Breast epithelium (tissue), 3 donors: ENCODE data around the gene TM9SF4.

Experiments
- CTCF ChIP-seq, 3 donors: fragments of 450-650 bp; IDR thresholded peaks; one replicate each; pipeline ENCODE4 v1.5.1; 2016 to 2017; ENCODE audit warnings: antibody characterized with exemption in 3 of 3, mild to moderate bottlenecking in 3 of 3, moderate library complexity in 3 of 3
- POLR2A ChIP-seq: fragments of 450-650 bp; IDR thresholded peaks from one replicate; pipeline ENCODE4 v1.6.1; 2016; ENCODE audit warnings: antibody characterized with exemption, mild to moderate bottlenecking, moderate library complexity
- POLR2AphosphoS5 ChIP-seq, 3 donors: sonication (generic); formaldehyde crosslinking; IDR thresholded peaks; one replicate each; pipeline ENCODE4 v1.6.1; 2017; ENCODE audit warnings: antibody characterized with exemption in 3 of 3

- TF ChIP-seq CTCF (IDR thresholded peaks at IDR 0.05) (no peak), POLR2A (no peak), POLR2AphosphoS5 (IDR thresholded peaks at IDR 0.05) (no peak)
Measured at GRCh38 chr20:32072168-32072750, 37.3 kb upstream of the TM9SF4 start.
